MG63 (cell line): Measurements from ENCODE around the gene ZNF622. TPM values are rescaled to one million over a fixed set of nuclear protein-coding genes. Genes with fewer than 3 reads are reported as not detected.
"Not testable (repeated sequence)": the region's sequence is repeated elsewhere in the genome, so short reads cannot be mapped to it uniquely, and the experiment has no call there.

Source experiments
- DNase-seq: peaks from one replicate; pipeline ENCODE4 v3.0.0-alpha.2; 2020
- H3K27me3 ChIP-seq: fragments of 250-450 bp; sonication (Bioruptor Pico); 2 replicates; pipeline ENCODE4 v1.5.1; 2020; ENCODE audit warnings: mild to moderate bottlenecking, moderate library complexity
- H3K36me3 ChIP-seq: fragments of 250-450 bp; sonication (Bioruptor Pico); 2 replicates; pipeline ENCODE4 v1.5.1; 2020; ENCODE audit warnings: mild to moderate bottlenecking, moderate library complexity
- H3K4me3 ChIP-seq: fragments of 250-450 bp; sonication (Bioruptor Pico); 2 replicates; pipeline ENCODE4 v1.5.1; 2020; ENCODE audit warnings: mild to moderate bottlenecking, moderate library complexity
- H3K9me3 ChIP-seq: fragments of 250-450 bp; sonication (Bioruptor Pico); 2 replicates; pipeline ENCODE4 v1.5.1; 2020; ENCODE audit warnings: mild to moderate bottlenecking, moderate library complexity
- total RNA-seq: library from RNA; depleted of rRNA; stranded (reverse); fragments of >200 nt; shearing (Covaris generic); gene quantifications from 2 replicates; pipeline ENCODE4 v1.2.3, GENCODE V29; 2014; ENCODE audit warnings: low replicate concordance

ZNF622 gene
- total RNA-seq, 1 experiment from 2014 or later: 89.1 TPM

DNA sequence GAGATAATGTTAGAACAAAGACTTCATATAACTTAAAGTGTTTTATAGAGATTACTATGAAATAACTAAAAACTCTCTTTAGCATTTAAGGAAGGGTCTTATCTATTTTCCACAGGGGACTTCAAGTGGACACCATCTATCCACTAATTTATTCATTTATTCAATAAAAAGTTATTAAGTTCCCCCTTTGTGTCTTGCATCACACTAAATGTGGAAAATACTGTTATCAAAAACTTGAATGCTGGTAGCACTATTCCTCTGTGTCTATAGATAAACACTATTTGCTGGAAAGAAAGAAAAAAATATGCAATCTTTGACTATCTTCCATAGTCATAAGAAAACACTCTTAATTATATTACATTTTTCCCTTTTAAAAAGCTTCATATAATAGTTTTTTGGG is 20.1 kb upstream of the ZNF622 start:
- no peak for DNase-seq
- Histone ChIP-seq H3K27me3 (peaks cover 26% of the 10 kb centered on the region), H3K4me3 (no peak overlapping the region), H3K9me3 (no peaks in the 10 kb centered on the region), H3K36me3 (no peaks in the 10 kb centered on the region)

DNA sequence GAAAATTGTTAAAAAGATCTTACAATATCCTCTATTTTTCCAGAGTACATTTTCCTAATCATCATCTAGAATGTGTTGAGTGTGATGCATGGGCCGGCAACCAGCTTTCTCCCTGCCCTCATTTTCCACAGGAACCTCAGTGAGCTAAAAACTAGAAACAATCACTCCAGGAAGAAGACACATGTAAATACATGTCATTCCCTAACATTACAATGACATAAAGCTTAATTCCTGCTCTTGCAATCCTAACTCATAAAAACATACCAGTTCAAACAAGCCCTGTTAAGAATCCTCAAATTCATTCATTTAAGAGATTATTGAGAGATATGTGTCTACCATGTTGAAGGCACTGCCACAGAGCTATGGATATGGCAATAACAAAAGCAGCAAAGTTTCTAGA is 18.5 kb upstream of the ZNF622 start:
- no peak for DNase-seq
- Histone ChIP-seq H3K9me3 (no peaks in the 10 kb centered on the region), H3K27me3 (peaks cover 28% of the 10 kb centered on the region), H3K36me3 (no peaks in the 10 kb centered on the region), H3K4me3 (no peak overlapping the region)

DNA sequence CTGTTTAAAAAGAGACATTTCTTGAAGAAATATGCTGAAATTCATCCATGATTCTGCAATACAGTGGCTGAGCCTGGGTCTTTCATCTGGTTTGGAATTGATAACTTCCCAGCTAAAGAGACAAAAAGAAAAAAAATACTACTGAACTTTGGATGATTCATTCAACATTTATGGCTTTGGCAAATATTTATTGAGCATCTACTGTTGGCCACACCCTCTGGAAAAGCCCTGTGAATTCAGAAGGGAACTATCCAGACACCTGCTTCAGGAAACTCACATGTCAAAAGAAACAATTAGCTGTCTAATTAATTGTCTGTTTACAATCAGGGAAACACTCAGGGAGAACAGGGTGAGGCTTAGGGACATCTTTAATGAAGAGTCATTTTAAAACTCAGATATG is 17.8 kb upstream of the ZNF622 start:
- peaks cover 28% of the 10 kb centered on the region for H3K27me3 ChIP-seq
- no peaks in the 10 kb centered on the region for H3K36me3 ChIP-seq
- H3K4me3 ChIP-seq: no peak overlapping the region
- DNase-seq: no peak
- no peaks in the 10 kb centered on the region for H3K9me3 ChIP-seq

DNA sequence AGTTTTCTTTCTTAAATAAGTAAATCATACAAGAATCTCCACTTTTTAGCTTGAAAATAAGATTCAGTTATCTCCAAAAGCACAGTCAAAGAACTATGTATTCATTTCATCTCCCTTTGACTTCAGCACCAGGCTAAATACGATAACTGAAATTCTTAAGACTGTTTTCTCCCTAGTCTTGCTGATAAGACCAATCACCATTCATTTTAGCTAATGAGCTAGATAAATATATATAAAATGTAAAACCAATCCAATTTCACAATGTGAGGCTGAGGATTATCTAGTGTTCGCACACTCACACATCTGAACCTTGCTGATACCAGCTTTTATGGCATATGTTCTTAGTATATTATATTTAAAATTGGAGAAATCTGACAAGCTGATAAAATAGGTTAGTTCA is 17.3 kb upstream of the ZNF622 start:
- no peak for DNase-seq
- H3K27me3 ChIP-seq: peaks cover 28% of the 10 kb centered on the region
- H3K4me3 ChIP-seq: no peak overlapping the region
- no peaks in the 10 kb centered on the region for H3K9me3 ChIP-seq
- no peaks in the 10 kb centered on the region for H3K36me3 ChIP-seq

DNA sequence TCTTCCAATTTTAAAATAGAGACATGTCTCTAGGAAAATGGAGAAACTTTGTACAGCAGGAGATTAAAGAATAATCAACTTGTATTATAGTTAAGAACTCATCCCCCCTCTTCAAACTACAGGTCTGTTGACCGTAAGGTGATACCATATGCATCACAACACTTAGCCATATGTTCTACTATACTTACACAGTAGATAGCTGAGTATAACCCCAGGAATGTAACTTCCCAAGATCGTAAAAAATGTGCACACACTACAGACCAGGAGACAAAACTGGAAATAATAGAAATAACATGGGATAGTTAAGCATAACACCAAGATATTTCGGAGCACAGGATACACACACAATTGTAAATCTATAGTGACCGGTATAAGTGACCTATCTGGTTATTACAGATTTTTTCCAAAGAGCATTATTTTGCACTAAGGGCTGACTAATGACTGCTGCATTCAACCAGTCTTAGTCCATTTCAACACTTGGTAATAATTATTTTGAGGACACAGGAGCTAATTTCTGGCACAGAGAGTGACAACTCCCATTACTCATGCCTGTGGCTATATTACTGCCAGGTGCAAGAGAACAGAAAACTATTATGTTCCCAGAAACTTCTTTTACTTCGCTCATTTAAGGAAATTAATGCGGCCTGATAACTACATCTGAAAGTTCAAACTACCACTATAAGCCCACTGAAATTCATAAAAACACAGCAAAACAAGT is 15.4 kb upstream of the ZNF622 start:
- no peak for DNase-seq
- Histone ChIP-seq H3K4me3 (no peak overlapping the region), H3K27me3 (peaks cover 21% of the 10 kb centered on the region), H3K36me3 (no peaks in the 10 kb centered on the region), H3K9me3 (no peaks in the 10 kb centered on the region)

DNA sequence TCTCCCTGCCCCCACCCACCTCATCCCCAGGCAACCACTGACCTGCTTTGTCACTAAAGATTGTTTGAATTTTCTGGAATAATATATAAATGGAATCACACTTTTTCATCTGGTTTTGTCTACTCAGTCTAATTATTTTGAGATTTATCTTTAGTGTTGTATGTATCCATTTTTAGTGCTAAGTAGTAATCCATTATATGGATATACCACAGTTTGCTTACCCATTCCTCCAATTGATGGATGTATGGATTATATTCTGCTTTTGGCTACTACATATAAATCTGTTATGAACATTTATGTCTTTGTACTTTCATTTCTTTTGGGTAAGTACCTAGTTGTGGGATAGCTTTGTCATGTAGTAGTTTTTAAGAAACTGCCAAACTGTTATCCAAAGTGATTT is 14.5 kb upstream of the ZNF622 start:
- no peak overlapping the region for H3K4me3 ChIP-seq
- no peaks in the 10 kb centered on the region for H3K36me3 ChIP-seq
- H3K9me3 ChIP-seq: no peaks in the 10 kb centered on the region
- no peak for DNase-seq
- H3K27me3 ChIP-seq: peaks cover 18% of the 10 kb centered on the region

DNA sequence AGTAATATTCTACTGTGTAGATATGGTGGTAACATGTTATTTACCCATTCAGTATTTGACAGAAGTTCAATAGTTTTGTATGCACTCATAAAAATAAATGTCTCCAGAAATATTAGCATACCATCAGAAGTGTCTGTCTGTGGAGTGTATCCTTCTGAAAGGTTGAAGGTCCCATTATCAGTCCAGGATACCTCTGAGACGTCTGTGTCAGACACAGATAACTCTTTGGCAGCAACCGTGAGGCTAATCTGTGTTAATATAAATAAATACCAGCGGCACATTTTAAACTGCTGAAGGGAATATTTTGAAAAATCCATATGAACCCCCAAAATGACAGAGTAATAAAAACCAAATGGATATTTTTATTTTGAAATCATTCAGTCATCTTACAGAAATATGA is 11.9 kb upstream of the ZNF622 start:
- Histone ChIP-seq H3K36me3 (no peaks in the 10 kb centered on the region), H3K4me3 (no peak overlapping the region), H3K27me3 (peaks cover 6% of the 10 kb centered on the region), H3K9me3 (no peaks in the 10 kb centered on the region)
- DNase-seq: no peak

DNA sequence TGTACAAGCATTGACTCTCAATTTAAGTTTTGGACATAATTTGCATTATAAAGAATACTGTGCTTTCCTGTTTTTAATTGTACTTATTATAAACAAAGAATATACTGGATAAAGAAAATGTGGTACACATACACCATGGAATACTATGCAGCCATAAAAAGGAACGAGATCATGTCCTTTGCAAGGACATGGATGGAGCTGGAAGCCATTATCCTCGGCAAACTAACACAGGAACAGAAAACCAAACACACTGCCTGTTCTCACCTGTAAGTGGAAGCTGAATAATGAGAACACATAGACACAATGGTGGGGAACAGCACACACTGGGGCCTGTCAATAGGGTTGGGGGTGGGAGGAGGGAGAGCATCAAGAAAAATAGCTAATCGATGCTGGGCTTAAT is 10.8 kb upstream of the ZNF622 start:
- H3K9me3 ChIP-seq, H3K36me3 ChIP-seq, DNase-seq: not testable (repeated sequence)

DNA sequence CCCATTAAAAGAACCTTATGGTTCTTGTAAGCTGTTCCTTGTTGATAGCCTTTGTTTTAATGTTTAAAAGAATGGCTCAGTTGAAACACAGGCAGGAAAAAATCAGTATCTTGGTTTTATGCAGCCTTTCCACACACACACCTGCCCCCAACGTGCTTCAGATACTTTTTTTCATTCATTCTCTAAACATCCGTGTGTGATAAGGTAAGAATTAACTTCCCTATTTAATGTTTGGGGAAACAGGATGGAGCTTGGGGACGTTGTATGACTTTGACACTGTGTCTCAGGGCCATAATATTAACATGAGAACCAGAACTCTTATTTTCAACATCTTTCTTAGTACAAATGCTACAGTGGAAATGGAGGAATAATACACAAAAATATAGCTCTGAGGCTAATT is 5.8 kb upstream of the ZNF622 start:
- Histone ChIP-seq H3K4me3 (no peak overlapping the region), H3K36me3 (no peaks in the 10 kb centered on the region)
- no peak for DNase-seq

More for the DNA sequence above, 10.8 kb upstream of the ZNF622 start:
- H3K4me3 ChIP-seq, H3K27me3 ChIP-seq: not testable (repeated sequence)

DNA sequence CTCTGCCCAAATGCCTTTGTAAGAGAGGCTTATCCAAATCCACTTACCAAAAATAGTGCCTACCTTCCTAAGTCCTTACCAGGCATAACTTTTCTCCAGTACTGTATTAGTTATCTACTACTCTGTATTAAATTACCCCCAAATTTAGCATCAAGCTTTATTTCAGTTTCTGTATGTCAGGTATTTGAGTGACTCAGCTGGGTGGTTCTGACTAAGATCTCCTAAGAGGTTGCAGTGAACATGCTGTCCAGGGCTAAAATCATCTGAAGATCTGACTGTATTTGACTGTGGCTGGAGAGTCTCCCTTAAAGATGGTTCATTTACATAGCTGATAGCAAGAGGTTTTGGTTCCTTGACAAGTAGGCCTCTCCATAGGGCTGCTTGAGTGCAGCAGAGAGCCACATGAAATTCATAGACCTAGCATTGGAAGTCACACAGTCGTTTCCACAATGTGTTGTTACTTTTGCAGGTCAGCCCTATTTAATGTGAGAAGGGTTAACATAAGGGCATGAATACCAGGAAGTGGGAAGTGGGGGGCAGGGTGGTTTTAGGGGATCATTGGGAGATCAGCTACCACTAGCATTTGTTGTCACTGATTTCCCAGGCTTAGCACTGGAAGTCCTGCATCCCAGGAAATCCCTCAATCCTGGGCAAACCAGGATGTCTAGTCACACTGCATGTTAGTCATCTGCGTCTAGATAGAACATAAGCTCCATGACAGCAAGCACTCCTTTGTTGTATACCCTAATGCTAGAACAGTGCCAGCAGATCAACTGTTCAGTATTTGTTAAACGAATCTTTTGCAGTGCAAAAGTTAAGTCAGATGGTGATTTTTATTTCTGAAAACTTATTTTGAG is 2.0 kb upstream of the ZNF622 start:
- Histone ChIP-seq H3K9me3 (no peaks in the 10 kb centered on the region), H3K27me3 (no peaks in the 10 kb centered on the region), H3K36me3 (peaks cover 21% of the 10 kb centered on the region), H3K4me3 (peak overlapping the region; percentile 97; the same call in 1 of the 2 replicates)
- DNase-seq: no peak

More for the DNA sequence above, 5.8 kb upstream of the ZNF622 start:
- H3K9me3 ChIP-seq: no peaks in the 10 kb centered on the region
- H3K27me3 ChIP-seq: no peaks in the 10 kb centered on the region

DNA sequence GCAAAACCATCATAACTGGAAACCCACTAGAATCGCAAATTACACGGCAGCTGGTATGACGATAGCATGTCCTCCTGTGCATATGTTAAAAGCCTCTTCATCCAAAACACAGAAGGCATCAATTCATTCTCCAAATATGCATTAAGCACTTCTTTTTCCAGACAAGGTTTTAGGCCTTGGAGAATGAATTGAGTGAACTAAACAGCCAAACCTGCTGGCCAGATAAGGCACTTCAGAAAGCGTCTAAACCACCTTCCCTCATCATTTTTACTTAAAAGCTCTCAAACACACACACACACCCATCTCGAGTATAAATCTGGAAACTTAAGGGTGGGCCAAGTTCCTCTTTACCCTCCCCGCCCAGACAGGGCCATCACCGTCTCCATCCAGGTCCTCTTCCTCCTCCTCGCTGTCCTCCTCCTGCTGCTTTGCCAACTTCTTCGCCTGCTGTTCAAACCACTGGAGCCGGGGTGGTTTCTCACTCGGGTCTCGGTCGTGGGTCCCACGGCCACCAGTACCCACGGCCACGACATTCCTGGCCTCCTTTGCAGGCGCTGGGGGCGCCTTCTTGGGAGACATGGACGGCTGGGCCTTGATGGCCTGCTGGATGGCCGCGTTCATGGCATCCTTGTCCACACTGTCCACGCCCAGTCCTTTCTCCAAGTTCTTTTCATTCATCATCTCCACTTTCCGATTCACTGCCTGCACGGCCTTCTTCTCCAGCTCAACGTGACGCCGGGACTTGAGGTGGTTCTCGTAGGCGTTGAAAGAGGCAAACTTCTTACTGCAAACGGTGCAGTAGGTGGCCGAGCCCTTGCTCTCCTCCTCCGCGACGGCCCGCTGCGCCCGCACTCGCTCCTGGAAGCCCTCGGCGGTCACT is 696 bp downstream of the ZNF622 start:
- no peaks in the 10 kb centered on the region for H3K27me3 ChIP-seq
- no peaks in the 10 kb centered on the region for H3K9me3 ChIP-seq
- H3K4me3 ChIP-seq: peak overlapping the region; percentile 97
- DNase-seq: no peak
- H3K36me3 ChIP-seq: peaks cover 48% of the 10 kb centered on the region

DNA sequence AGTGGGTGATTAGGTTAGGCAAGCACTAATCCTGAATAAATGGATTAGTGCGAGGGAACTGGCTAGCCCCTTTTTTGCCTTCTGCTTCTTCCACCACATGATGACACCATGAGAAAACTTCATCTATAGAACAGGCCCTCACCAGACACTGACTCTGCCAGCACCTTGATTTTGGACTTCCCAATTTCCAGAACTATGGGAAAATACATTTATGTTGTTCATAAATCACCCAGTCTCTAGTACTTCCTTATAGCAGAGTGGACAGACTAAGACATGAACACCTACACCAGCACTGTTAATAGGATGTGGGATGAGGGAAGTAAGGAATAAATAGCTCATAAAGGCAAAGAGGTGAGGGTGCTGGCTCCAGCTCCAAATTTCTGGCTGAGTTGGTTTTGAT is 1.4 kb downstream of the ZNF622 start:
- Histone ChIP-seq H3K27me3 (no peaks in the 10 kb centered on the region), H3K36me3 (peaks cover 54% of the 10 kb centered on the region), H3K9me3 (no peaks in the 10 kb centered on the region), H3K4me3 (peak overlapping the region; percentile 97)
- no peak for DNase-seq

DNA sequence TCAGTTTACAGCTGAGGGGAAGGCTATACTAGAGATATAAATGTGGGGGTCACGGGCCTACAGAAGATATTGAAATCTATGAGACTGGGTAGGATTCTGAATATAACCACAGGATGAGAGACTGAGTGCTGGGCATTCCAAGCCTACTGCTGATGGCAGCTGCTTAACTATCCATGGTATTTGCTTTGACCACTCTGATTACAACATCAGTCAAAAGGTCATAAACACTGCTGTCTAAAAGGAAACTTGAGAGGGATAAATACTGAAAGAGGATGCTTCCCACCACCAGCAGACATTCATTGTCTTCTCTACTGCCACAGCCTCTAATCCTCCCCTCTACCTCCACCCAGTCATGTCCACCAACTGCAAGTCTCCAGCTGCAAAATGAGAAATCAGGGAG is 3.8 kb downstream of the ZNF622 start:
- no peak for DNase-seq
- Histone ChIP-seq H3K36me3 (peaks cover 79% of the 10 kb centered on the region), H3K9me3 (no peaks in the 10 kb centered on the region), H3K27me3 (no peaks in the 10 kb centered on the region), H3K4me3 (no peak overlapping the region)

DNA sequence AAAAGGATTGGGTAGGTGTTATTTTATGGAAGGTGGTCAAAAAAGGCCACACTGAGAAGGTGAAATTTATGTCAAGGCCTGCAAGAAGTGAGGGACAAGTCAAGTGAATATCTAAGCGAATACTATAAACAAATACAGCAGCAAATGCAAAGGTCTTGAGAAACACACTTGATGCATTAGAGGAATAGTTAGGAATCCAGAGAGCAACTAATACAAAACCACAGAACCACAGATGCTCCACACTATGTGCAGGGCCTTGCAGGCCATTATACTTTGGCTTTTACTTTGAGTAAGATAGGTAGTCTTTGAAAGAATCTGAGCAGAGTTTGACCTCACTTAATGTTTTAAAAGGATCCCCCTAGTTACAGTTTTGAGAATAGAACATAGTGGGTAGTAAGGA is 4.6 kb downstream of the ZNF622 start:
- no peaks in the 10 kb centered on the region for H3K9me3 ChIP-seq
- no peak overlapping the region for H3K4me3 ChIP-seq
- H3K36me3 ChIP-seq: peaks cover 86% of the 10 kb centered on the region
- no peaks in the 10 kb centered on the region for H3K27me3 ChIP-seq
- no peak for DNase-seq

DNA sequence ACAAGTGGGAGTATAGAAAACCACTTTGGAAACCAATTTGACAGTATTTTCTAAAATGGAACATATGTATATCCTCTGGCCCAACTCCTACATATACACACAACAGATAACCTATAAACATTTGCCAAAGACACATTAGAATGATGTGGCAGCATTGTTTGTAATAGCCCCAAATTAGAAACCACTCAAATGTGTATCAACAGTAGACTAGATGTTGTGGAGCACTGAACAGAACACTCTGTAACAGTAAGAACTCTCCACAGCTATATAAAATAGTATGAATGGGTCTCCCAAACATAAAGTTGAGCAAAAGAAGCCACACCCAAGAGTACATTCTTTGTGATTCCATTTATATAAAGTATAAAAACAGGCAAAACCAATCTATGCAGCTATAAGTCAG is 6.1 kb downstream of the ZNF622 start:
- no peak overlapping the region for H3K4me3 ChIP-seq
- H3K27me3 ChIP-seq: no peaks in the 10 kb centered on the region
- no peak for DNase-seq
- H3K9me3 ChIP-seq: no peaks in the 10 kb centered on the region
- peaks cover 96% of the 10 kb centered on the region for H3K36me3 ChIP-seq

DNA sequence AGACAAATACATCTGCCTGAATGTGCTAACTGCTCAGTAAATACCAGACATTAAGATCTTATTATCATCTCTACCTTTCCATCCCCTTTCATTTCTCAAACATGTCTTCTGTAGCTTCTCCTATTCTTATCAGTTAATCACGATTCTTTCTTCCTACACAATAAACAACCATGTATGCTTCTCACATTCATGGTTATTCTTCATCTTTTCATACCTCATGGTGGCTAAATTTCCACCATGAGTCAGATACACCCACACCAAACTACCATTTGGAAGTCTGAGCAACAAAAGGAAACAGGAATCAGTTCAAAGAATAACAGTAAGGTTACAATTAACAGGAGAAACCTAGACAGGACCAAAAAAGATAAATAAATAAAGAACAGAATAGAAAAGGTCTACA is 7.7 kb downstream of the ZNF622 start:
- Histone ChIP-seq H3K36me3 (peaks cover 94% of the 10 kb centered on the region), H3K9me3 (no peaks in the 10 kb centered on the region), H3K4me3 (no peak overlapping the region), H3K27me3 (no peaks in the 10 kb centered on the region)
- DNase-seq: no peak

DNA sequence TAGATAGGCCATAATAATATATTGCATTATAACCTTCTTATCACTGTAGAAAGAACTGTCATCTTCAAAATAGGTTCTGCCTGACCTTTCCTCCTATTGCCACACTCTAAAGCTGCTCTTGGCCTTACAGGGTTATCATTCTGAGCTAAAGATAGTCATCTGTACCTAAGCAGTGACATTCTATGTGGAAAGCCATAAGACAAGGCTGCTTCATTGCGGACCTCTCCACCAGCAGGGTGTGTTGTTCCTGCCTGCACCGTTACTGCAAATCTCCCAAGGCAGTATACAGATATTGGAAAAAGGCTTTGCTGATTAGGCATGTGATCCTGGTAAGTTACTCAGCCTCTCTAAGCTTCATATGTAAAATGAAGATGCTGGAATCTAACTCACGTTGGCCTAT is 8.1 kb downstream of the ZNF622 start:
- no peaks in the 10 kb centered on the region for H3K9me3 ChIP-seq
- peaks cover 94% of the 10 kb centered on the region for H3K36me3 ChIP-seq
- H3K27me3 ChIP-seq: no peaks in the 10 kb centered on the region
- no peak for DNase-seq
- H3K4me3 ChIP-seq: no peak overlapping the region
